Measurements from ENCODE around the gene ALDH4A1.

DNA sequence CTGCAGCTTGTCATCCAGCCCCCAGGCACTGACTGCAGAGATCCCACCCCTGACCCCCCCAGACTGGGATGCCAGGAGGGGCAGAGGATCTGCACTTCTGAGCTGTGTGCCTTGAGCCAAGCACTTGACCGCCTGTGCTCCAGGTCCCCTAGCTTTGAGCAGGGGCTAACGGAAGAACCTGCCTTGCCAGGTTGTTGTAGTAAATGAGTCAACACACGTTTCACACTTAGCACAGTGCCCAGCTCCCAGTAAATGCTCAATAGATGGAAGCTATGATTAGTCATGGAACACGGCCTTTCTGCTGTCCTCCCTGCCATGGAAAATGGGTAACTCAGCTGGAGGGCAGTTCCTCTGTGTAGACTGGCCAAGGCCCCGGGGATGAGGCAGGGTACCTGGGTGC lies 30.0 kb upstream of the ALDH4A1 start:
- TF ChIP-seq, protein P1, sequence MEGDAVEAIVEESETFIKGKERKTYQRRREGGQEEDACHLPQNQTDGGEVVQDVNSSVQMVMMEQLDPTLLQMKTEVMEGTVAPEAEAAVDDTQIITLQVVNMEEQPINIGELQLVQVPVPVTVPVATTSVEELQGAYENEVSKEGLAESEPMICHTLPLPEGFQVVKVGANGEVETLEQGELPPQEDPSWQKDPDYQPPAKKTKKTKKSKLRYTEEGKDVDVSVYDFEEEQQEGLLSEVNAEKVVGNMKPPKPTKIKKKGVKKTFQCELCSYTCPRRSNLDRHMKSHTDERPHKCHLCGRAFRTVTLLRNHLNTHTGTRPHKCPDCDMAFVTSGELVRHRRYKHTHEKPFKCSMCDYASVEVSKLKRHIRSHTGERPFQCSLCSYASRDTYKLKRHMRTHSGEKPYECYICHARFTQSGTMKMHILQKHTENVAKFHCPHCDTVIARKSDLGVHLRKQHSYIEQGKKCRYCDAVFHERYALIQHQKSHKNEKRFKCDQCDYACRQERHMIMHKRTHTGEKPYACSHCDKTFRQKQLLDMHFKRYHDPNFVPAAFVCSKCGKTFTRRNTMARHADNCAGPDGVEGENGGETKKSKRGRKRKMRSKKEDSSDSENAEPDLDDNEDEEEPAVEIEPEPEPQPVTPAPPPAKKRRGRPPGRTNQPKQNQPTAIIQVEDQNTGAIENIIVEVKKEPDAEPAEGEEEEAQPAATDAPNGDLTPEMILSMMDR (conservative IDR thresholded peaks at IDR 0.05; ENCODE audit: low read depth in 2 of 2), result no peak
- TF ChIP-seq EZH2phosphoT487 (IDR thresholded peaks at IDR 0.05; ENCODE audit: unreplicated experiment) (no peak), POLR2AphosphoS5 (IDR thresholded peaks at IDR 0.05; ENCODE audit: low read depth) (no peak), EZH2 (IDR thresholded peaks at IDR 0.05; ENCODE audit: low read depth, unreplicated experiment) (no peak), JUNB (IDR thresholded peaks at IDR 0.05; ENCODE audit: unreplicated experiment) (no peak), ZNF462 (CRISPR knock-in tag; IDR thresholded peaks at IDR 0.05) (no peak)
